ENCODE results near the gene USP17L10.
"Not testable (repeated sequence)": the region's sequence is repeated elsewhere in the genome, so short reads cannot be mapped to it uniquely, and the experiment has no call there.

USP17L10 gene, protein sequence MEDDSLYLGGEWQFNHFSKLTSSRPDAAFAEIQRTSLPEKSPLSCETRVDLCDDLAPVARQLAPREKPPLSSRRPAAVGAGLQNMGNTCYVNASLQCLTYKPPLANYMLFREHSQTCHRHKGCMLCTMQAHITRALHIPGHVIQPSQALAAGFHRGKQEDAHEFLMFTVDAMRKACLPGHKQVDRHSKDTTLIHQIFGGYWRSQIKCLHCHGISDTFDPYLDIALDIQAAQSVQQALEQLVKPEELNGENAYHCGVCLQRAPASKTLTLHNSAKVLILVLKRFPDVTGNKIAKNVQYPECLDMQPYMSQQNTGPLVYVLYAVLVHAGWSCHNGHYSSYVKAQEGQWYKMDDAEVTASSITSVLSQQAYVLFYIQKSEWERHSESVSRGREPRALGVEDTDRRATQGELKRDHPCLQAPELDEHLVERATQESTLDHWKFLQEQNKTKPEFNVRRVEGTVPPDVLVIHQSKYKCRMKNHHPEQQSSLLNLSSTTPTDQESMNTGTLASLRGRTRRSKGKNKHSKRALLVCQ

DNA sequence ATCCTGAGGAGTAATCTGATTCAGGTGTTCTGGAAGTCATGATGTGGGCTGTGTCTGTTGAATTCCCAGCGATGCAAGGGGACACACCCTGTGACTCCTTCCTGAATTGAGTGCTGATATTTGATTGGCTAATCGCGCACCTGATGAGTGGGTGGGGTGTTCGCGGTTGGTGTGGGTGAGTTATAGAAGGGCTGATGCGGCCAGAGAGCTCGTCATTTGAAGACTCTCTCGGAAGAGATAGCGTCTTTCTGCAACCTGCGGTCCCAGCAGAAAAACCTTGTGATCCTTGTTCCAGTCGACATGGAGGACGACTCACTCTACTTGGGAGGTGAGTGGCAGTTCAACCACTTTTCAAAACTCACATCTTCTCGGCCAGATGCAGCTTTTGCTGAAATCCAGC is at the start of gene USP17L10:
Gene USP17L10, plus strand, starts transcription at position 301 of the 400 bp plus-strand sequence. Its CDS starts 0 bp downstream, at position 301.
- not testable (repeated sequence) for DNase-seq (ENCODE audit: low spot score)

DNA sequence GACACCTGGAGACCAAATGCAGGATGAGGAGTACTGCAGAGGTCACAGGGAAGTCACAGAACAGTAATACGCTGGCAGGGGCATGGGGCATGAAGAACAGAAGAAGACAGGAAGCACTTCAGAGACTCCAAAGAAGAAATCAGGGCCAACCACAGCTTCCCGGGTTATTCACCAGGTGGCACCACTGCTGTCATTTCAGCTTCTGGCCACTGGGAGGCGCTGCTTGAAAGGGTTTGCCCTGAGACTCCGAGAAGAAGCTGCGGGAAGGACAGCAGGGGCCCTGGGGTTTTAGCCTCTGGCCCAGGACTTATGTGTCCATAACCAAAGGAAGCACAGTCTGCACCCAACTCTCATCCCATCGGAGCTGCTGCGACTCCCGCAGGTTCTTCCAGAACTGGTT is 44.5 kb upstream of the USP17L10 start:
- not testable (repeated sequence) for DNase-seq (ENCODE audit: low spot score)

DNA sequence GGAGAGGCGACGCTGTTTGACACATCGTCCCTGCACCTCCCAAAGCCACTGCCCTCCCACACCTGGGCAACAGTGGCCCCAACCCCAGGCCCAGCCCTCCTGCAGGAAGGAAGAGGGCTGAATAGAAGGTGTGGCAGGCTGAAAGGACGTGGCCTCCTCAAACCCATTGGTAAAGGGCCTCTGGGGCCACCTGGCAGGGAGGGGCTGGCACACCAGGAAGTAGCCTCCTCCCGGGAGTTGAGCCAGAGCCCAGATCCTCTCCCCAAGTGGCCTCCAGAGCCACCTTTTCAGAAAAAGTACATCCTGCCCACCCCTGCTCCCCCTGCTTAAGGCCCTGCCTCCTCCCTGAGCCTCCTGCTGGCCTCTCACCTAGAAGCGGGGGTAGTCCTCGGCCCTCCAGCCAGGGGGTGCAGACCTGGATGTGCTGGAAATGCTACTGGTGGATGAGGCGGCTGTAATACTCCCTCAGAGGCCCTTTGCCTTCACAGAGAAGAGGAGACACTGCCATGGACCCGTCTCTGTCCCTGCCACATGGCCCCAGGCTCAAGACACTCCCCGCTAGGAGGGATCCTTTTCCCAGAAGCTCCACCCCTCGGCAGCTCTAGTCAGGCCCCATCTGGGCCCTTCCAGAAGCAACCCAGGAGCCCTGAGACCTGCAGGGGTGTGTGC is 40.5 kb upstream of the USP17L10 start, which contains the start of gene FAM90A26:
Gene FAM90A26, plus strand, starts transcription at position 619 of the 669 bp plus-strand sequence. CDS start 2,764 bp downstream, outside the sequence.
- DNase-seq (ENCODE audit: low spot score): not testable (repeated sequence)

DNA sequence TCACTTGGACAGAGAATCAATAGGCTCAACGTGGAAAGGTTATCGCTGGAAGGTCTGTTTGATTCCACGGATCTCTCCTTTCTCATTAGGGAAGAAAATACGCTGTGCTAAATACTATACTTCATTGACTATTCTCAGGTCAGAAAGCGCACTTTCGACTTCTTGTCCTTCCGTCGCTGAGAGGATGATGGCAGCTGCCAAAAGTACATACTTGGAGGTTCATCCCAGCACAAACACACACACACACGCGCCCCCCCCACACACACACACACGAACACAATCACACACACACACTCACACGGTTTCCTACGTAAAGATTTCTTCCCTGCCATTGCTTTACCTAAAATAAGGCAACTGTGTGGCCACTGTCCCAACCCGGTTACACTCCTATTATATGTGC is 4.2 kb downstream of the USP17L10 start:
- DNase-seq (ENCODE audit: low spot score): not testable (repeated sequence)

DNA sequence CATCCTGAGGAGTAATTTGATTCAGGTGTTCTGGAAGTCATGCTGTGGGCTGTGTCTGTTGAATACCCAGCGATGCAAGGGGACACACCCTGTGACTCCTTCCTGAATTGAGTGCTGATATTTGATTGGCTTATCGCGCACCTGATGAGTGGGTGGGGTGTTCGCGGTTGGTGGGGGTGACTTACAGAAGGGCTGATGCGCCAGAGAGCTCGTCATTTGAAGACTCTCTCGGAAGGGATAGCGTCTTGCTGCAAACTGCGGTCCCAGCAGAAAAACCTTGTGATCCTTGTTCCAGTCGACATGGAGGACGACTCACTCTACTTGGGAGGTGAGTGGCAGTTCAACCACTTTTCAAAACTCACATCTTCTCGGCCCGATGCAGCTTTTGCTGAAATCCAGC is 4.6 kb downstream of the USP17L10 start, which contains the start of gene USP17L11:
Gene USP17L11, plus strand, starts transcription at position 301 of the 400 bp plus-strand sequence. Its CDS starts 0 bp downstream, at position 301.
- DNase-seq (ENCODE audit: low spot score): not testable (repeated sequence)

DNA sequence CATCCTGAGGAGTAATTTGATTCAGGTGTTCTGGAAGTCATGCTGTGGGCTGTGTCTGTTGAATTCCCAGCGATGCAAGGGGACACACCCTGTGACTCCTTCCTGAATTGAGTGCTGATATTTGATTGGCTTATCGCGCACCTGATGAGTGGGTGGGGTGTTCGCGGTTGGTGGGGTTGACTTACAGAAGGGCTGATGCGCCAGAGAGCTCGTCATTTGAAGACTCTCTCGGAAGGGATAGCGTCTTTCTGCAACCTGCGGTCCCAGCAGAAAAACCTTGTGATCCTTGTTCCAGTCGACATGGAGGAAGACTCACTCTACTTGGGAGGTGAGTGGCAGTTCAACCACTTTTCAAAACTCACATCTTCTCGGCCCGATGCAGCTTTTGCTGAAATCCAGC is 9.4 kb downstream of the USP17L10 start, which contains the start of gene USP17L12:
Gene USP17L12, plus strand, starts transcription at position 301 of the 400 bp plus-strand sequence. Its CDS starts 0 bp downstream, at position 301.
- DNase-seq (ENCODE audit: low spot score): not testable (repeated sequence)

DNA sequence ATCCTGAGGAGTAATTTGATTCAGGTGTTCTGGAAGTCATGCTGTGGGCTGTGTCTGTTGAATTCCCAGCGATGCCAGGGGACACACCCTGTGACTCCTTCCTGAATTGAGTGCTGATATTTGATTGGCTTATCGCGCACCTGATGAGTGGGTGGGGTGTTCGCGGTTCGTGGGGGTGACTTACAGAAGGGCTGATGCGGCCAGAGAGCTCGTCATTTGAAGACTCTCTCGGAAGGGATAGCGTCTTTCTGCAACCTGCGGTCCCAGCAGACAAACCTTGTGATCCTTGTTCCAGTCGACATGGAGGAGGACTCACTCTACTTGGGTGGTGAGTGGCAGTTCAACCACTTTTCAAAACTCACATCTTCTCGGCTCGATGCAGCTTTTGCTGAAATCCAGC is 14.1 kb downstream of the USP17L10 start, which contains the start of gene USP17L13:
Gene USP17L13, plus strand, starts transcription at position 301 of the 400 bp plus-strand sequence. Its CDS starts 0 bp downstream, at position 301.
- DNase-seq (ENCODE audit: low spot score): not testable (repeated sequence)

DNA sequence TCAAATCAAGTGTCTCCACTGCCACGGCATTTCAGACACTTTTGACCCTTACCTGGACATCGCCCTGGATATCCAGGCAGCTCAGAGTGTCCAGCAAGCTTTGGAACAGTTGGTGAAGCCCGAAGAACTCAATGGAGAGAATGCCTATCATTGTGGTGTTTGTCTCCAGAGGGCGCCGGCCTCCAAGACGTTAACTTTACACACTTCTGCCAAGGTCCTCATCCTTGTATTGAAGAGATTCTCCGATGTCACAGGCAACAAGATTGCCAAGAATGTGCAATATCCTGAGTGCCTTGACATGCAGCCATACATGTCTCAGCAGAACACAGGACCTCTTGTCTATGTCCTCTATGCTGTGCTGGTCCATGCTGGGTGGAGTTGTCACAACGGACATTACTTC is 19.8 kb downstream of the USP17L10 start:
- not testable (repeated sequence) for DNase-seq (ENCODE audit: low spot score)

DNA sequence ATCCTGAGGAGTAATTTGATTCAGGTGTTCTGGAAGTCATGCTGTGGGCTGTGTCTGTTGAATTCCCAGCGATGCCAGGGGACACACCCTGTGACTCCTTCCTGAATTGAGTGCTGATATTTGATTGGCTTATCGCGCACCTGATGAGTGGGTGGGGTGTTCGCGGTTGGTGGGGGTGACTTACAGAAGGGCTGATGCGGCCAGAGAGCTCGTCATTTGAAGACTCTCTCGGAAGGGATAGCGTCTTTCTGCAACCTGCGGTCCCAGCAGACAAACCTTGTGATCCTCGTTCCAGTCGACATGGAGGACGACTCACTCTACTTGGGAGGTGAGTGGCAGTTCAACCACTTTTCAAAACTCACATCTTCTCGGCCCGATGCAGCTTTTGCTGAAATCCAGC is 23.6 kb downstream of the USP17L10 start, which contains the start of gene USP17L15:
Gene USP17L15, plus strand, starts transcription at position 301 of the 400 bp plus-strand sequence. Its CDS starts 0 bp downstream, at position 301.
- not testable (repeated sequence) for DNase-seq (ENCODE audit: low spot score)

DNA sequence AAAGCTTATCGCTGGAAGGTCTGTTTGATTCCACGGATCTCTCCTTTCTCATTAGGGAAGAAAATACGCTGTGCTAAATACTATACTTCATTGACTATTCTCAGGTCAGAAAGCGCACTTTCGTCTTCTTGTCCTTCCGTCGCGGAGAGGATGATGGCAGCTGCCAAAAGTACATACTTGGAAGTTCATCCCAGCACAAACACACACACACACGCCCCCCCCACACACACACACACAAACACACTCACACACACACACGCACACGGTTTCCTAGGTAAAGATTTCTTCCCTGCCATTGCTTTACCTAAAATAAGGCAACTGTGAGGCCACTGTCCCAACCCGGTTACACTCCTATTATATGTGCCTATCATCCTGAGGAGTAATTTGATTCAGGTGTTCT is 28.0 kb downstream of the USP17L10 start:
- peak; percentile 0 for DNase-seq (ENCODE audit: low spot score)

DNA sequence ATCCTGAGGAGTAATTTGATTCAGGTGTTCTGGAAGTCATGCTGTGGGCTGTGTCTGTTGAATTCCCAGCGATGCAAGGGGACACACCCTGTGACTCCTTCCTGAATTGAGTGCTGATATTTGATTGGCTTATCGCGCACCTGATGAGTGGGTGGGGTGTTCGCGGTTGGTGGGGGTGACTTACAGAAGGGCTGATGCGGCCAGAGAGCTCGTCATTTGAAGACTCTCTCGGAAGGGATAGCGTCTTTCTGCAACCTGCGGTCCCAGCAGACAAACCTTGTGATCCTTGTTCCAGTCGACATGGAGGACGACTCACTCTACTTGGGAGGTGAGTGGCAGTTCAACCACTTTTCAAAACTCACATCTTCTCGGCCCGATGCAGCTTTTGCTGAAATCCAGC is 33.1 kb downstream of the USP17L10 start, which contains the start of gene USP17L17:
Gene USP17L17, plus strand, starts transcription at position 301 of the 400 bp plus-strand sequence. Its CDS starts 0 bp downstream, at position 301.
- not testable (repeated sequence) for DNase-seq (ENCODE audit: low spot score)

DNA sequence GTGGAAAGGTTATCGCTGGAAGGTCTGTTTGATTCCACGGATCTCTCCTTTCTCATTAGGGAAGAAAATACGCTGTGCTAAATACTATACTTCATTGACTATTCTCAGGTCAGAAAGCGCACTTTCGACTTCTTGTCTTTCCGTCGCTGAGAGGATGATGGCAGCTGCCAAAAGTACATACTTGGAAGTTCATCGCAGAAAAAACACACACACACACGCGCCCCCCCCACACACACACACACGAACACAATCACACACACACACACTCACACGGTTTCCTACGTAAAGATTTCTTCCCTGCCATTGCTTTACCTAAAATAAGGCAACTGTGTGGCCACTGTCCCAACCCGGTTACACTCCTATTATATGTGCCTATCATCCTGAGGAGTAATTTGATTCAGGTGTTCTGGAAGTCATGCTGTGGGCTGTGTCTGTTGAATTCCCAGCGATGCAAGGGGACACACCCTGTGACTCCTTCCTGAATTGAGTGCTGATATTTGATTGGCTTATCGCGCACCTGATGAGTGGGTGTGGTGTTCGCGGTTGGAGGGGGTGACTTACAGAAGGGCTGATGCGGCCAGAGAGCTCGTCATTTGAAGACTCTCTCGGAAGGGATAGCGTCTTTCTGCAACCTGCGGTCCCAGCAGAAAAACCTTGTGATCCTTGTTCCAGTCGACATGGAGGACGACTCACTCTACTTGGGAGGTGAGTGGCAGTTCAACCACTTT is 37.7 kb downstream of the USP17L10 start, which contains the start of gene USP17L18:
Gene USP17L18, plus strand, starts transcription at position 678 of the 728 bp plus-strand sequence. Its CDS starts 0 bp downstream, at position 678.
- DNase-seq (ENCODE audit: low spot score): peak; percentile 55

DNA sequence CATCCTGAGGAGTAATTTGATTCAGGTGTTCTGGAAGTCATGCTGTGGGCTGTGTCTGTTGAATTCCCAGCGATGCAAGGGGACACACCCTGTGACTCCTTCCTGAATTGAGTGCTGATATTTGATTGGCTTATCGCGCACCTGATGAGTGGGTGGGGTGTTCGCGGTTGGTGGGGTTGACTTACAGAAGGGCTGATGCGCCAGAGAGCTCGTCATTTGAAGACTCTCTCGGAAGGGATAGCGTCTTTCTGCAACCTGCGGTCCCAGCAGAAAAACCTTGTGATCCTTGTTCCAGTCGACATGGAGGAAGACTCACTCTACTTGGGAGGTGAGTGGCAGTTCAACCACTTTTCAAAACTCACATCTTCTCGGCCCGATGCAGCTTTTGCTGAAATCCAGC is 42.6 kb downstream of the USP17L10 start, which contains the start of gene USP17L19:
Gene USP17L19, plus strand, starts transcription at position 301 of the 400 bp plus-strand sequence. Its CDS starts 0 bp downstream, at position 301.
- not testable (repeated sequence) for DNase-seq (ENCODE audit: low spot score)

DNA sequence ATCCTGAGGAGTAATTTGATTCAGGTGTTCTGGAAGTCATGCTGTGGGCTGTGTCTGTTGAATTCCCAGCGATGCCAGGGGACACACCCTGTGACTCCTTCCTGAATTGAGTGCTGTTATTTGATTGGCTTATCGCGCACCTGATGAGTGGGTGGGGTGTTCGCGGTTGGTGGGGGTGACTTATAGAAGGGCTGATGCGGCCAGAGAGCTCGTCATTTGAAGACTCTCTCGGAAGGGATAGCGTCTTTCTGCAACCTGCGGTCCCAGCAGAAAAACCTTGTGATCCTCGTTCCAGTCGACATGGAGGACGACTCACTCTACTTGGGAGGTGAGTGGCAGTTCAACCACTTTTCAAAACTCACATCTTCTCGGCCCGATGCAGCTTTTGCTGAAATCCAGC is 47.4 kb downstream of the USP17L10 start, which contains the start of gene USP17L20:
Gene USP17L20, plus strand, starts transcription at position 301 of the 400 bp plus-strand sequence. Its CDS starts 0 bp downstream, at position 301.
- DNase-seq (ENCODE audit: low spot score): not testable (repeated sequence)
